Central memory CD8-positive, alpha-beta T cell (primary cell): ENCODE results near the gene CCDC102B.

Experiments
- ATAC-seq: fragments of 150-1000 bp; cut with Tn5 transposase; replicated peaks from 2 replicates; pipeline ENCODE4 v1.10.0; 2022; ENCODE audit warnings: mild to moderate bottlenecking, moderate FRiP score, moderate number of reproducible peaks; ENCODE audit not compliant: poor library complexity, severe bottlenecking; ENCODE audit errors: extremely low read depth
- DNase-seq, 2 donors: peaks; one replicate each; pipeline ENCODE4 v3.0.0; 2021; ENCODE audit warnings: low spot score in 2 of 2
- H3K27ac Mint-ChIP-seq: one replicate; pipeline ENCODE4 v1.8.0; 2022; ENCODE audit warnings: low read depth, mild to moderate bottlenecking, moderate library complexity, mixed read lengths
- H3K27me3 Mint-ChIP-seq: one replicate; pipeline ENCODE4 v1.8.0; 2022; ENCODE audit warnings: mixed read lengths
- H3K36me3 Mint-ChIP-seq: one replicate; pipeline ENCODE4 v1.8.0; 2022; ENCODE audit warnings: mild to moderate bottlenecking, moderate library complexity, mixed read lengths; ENCODE audit not compliant: insufficient read depth
- H3K4me1 Mint-ChIP-seq: one replicate; pipeline ENCODE4 v1.8.0; 2022; ENCODE audit warnings: mixed read lengths
- H3K4me3 Mint-ChIP-seq: one replicate; pipeline ENCODE4 v1.8.0; 2022; ENCODE audit warnings: mild to moderate bottlenecking, moderate library complexity, mixed read lengths
- H3K9me3 Mint-ChIP-seq: one replicate; pipeline ENCODE4 v1.8.0; 2022; ENCODE audit warnings: mixed read lengths

Gene CCDC102B

DNA sequence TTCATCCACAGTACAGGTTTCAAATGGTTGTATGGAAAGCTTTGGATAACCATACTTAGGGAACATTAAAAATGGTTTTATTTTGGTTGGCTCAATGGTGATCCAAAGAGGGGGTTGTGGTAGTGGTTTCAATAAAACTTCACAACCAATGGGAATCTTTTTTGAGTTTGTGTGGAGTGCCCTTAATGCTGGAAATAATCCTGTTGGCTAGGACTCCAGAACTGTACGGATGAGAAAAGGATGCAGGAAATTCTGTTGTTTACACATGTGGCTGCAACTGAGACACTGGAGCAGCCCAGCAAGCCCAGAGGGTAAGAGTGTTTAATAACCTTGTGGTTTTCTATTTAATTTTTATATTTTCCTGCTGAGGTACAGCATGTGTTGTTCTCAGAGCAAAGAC, at the start of gene CCDC102B:
CCDC102B (plus strand) TSS at position 210 of the 400 bp plus-strand sequence. CDS start 38,684 bp downstream, outside the sequence.
- DNase-seq, result no peak

DNA sequence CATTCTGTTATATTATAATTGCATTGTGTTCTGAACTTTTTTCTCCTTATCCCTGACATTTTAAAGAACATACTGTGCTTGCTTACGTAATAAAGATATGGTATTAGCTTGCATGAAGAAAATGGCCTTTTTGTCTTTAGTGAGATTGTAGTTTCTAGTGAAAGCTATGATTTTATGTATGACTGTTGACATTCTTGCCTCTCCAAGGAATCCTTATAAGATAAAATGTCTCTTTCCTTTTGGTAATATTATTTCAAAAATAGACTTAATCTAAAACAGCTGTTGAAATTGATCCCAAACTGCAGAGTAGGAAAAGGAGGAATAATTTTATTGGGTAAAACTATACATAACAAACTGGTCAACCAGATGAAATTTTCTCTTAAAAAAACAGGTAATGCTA, 40.8 kb upstream of the CCDC102B start:
- H3K4me3 Mint-ChIP-seq, result no peak overlapping the region
- ATAC-seq (no peak), DNase-seq (no peak)
- no peak overlapping the region for H3K27ac Mint-ChIP-seq
- peaks cover 5% of the 10 kb centered on the region for H3K9me3 Mint-ChIP-seq
- H3K4me1 Mint-ChIP-seq, result no peaks in the 10 kb centered on the region
- H3K36me3 Mint-ChIP-seq, result no peaks in the 10 kb centered on the region
- H3K27me3 Mint-ChIP-seq, result no peaks in the 10 kb centered on the region

More for the DNA sequence above, at the start of gene CCDC102B:
- Mint-ChIP-seq H3K4me3 (no peak within 1 kb of the TSS), H3K27me3 (no peaks in the 10 kb centered on the region), H3K36me3 (no peaks in the 10 kb centered on the region), H3K4me1 (no peaks in the 10 kb centered on the region), H3K9me3 (no peaks in the 10 kb centered on the region), H3K27ac (no peak within 1 kb of the TSS)
- no peak for ATAC-seq

DNA sequence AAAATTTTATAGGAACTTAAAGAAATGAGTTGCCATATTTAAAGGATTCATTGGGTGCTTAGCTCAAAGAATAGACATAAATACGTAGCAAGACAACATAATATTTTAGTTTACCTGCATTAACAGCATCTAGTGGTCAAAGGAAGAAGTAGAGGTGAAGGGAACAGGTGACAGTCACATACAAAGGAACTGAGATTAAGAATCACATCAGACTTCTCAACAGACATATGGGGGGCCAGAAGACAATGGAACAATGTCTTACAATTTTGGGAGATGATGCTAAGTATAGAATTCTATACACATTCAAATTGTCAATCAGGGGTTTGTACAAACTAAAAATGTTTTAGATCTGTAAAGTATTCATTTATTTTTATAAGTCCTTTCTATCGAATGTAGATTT, 38.6 kb upstream of the CCDC102B start:
- H3K4me1 Mint-ChIP-seq, result no peaks in the 10 kb centered on the region
- no peak overlapping the region for H3K27ac Mint-ChIP-seq
- peaks cover 2% of the 10 kb centered on the region for H3K36me3 Mint-ChIP-seq
- H3K27me3 Mint-ChIP-seq, result no peaks in the 10 kb centered on the region
- peaks cover 5% of the 10 kb centered on the region for H3K9me3 Mint-ChIP-seq
- ATAC-seq (no peak), DNase-seq (no peak)
- H3K4me3 Mint-ChIP-seq, result no peak overlapping the region

DNA sequence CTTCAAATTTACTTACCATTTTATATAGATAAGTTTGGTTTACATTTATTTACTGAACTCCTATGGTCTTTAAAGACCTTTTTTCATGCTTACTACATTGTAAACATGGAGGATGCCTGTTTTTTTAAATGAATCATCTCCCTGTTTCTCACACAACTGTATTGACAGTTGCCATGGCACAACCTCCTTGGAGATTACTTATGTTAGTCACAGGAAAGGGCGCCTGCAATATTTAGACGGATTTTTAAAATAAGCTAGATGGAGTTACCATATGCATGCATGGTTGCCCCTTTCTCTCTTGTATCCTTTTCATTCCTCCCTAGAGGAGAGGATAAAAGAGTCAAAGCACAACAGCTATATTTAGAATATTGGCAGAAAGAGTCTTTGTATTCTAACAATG, 34.8 kb upstream of the CCDC102B start:
- Mint-ChIP-seq H3K27me3 (no peaks in the 10 kb centered on the region), H3K4me1 (no peaks in the 10 kb centered on the region), H3K27ac (no peak overlapping the region), H3K4me3 (no peak overlapping the region), H3K9me3 (peaks cover 5% of the 10 kb centered on the region), H3K36me3 (peaks cover 2% of the 10 kb centered on the region)
- DNase-seq (no peak), ATAC-seq (no peak)

DNA sequence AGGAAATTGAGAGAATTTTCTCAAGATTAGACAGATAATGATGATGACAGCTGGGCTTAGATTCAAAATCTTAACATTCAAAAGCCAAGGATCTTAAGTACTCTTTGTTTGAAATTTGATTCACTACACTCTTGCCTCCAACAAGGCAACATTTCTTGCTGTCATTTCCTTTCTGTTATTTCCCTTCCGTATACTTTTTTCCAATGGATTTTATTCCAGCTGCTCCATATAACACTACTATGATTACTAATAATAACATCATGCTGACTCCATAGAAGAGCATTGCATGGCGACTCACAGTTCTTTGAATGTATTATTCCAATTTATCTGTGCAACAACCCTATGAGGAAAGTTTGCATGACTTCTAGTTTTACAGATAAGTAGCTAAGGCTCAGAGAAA, 33.9 kb upstream of the CCDC102B start:
- no peak for ATAC-seq
- Mint-ChIP-seq H3K9me3 (peaks cover 5% of the 10 kb centered on the region), H3K36me3 (peaks cover 2% of the 10 kb centered on the region), H3K27ac (no peak overlapping the region), H3K27me3 (no peaks in the 10 kb centered on the region), H3K4me3 (no peak overlapping the region), H3K4me1 (no peaks in the 10 kb centered on the region)
- no peak for DNase-seq

DNA sequence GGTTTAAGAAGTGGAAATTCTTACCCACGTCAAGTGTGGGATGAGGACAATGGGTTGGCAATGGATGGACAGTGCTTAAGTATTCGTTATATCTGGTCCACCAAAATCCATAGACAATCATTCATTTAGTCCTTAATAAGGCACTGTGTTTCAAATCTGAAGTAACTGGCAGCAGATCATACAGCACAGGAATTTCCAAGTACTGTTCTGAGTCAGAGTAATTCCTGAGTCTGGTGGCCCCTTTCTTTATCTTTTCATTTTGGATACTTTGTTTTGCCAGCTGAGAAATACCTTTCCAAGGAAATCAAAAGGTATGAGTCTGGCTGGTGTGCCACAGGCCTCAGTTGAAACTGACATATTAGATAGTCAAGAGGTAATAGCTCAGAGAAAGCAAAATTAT, 31.4 kb upstream of the CCDC102B start:
- Mint-ChIP-seq H3K27ac (no peak overlapping the region), H3K27me3 (no peaks in the 10 kb centered on the region), H3K36me3 (peaks cover 2% of the 10 kb centered on the region), H3K4me1 (no peaks in the 10 kb centered on the region), H3K9me3 (peaks cover 6% of the 10 kb centered on the region), H3K4me3 (no peak overlapping the region)
- DNase-seq (no peak), ATAC-seq (no peak)

DNA sequence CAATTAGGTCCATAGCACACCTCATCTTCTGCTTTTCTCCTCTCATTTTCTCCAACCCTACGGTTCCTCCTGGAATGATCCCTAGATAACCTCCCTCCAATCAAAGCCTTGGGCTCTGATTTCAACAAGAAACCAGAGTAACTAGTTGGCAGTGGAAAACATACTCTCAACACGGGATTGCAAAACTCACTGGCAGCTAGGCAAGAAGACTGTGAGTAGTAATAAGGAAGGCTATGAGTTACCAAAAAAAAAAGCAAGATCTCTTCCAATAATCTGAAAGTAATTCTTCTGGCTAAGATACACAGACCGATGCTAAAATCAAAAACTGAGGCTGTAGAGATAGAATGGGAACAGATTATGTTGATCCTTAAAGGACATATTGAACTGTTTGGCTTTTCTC, 28.4 kb upstream of the CCDC102B start:
- Mint-ChIP-seq H3K36me3 (no peaks in the 10 kb centered on the region), H3K27ac (no peak overlapping the region), H3K9me3 (peaks cover 6% of the 10 kb centered on the region), H3K27me3 (no peaks in the 10 kb centered on the region), H3K4me1 (no peaks in the 10 kb centered on the region), H3K4me3 (no peak overlapping the region)
- no peak for DNase-seq
- no peak for ATAC-seq

DNA sequence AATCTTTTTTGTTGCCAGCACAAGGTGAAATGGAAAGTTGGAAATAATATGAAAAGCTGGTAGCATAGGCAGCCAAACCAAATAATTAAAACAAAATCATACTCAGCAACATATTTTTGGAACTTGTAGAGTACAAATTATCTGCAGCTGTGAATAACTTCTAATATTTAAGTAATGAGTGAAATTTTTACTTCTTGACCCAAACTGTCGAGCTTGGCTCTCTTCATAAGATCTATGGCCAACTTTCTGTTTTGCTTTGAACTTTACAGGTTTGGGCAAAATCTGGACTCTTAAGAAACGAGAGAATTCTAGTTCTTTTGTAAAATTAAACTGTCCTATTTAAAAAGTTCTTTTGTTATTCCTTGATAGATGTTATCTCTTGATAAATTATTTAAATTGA, 25.6 kb upstream of the CCDC102B start:
- DNase-seq, result no peak
- no peak overlapping the region for H3K4me3 Mint-ChIP-seq
- H3K9me3 Mint-ChIP-seq, result peaks cover 6% of the 10 kb centered on the region
- ATAC-seq, result no peak
- H3K27me3 Mint-ChIP-seq, result no peaks in the 10 kb centered on the region
- no peak overlapping the region for H3K27ac Mint-ChIP-seq
- H3K4me1 Mint-ChIP-seq, result no peaks in the 10 kb centered on the region
- H3K36me3 Mint-ChIP-seq, result no peaks in the 10 kb centered on the region

DNA sequence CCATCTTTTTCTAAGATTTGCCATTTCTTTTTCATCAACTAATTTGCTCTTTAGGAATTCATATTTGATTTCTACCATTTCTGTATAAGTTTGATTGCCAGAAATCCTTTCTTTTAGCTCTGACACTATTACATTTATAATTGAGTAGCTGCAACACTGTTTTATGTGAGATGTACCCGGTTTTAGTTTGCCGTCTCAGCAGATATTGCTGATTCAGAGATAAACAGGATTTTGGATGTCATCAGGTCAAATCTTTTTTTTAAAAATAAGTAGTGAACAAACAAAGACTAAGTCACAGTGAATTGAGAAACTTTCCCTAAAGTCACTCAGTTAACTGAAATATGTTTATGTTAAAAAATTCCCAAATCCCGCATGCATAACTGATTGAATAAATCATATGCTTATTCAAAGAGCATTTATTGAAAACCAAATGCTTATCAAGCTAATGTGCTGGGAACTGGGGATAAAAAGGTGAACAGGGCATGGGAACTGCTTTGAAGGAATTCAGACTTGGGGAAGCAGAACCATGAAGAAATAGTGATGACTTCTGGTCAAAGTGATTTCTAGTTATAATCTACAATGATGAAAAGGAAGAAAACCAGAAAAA, 19.5 kb upstream of the CCDC102B start:
- no peaks in the 10 kb centered on the region for H3K9me3 Mint-ChIP-seq
- DNase-seq (no peak), ATAC-seq (no peak)
- no peaks in the 10 kb centered on the region for H3K36me3 Mint-ChIP-seq
- H3K27me3 Mint-ChIP-seq, result no peaks in the 10 kb centered on the region
- no peak overlapping the region for H3K4me3 Mint-ChIP-seq
- H3K27ac Mint-ChIP-seq, result no peak overlapping the region
- no peaks in the 10 kb centered on the region for H3K4me1 Mint-ChIP-seq

DNA sequence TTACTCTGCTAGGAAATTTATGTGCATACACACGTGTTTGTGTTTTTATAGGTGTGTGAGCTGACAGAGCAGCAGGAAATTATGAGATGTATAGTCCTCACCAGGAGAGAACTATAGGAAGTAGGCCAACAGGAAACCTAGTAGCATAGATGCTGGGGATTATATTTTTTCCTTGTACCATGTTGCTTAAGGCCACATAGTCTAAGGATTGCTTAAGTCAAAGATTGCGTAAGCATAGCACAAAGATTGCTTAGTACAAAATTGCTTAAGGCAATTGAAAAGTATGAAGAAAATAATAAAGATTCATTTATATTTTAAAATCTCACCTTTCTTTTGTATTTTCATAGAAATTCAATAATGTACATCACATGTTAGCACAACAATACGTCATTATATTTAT, 18.7 kb upstream of the CCDC102B start:
- H3K27me3 Mint-ChIP-seq, result no peaks in the 10 kb centered on the region
- no peak overlapping the region for H3K27ac Mint-ChIP-seq
- ATAC-seq (no peak), DNase-seq (no peak)
- no peaks in the 10 kb centered on the region for H3K36me3 Mint-ChIP-seq
- H3K4me1 Mint-ChIP-seq, result no peaks in the 10 kb centered on the region
- no peaks in the 10 kb centered on the region for H3K9me3 Mint-ChIP-seq
- no peak overlapping the region for H3K4me3 Mint-ChIP-seq

DNA sequence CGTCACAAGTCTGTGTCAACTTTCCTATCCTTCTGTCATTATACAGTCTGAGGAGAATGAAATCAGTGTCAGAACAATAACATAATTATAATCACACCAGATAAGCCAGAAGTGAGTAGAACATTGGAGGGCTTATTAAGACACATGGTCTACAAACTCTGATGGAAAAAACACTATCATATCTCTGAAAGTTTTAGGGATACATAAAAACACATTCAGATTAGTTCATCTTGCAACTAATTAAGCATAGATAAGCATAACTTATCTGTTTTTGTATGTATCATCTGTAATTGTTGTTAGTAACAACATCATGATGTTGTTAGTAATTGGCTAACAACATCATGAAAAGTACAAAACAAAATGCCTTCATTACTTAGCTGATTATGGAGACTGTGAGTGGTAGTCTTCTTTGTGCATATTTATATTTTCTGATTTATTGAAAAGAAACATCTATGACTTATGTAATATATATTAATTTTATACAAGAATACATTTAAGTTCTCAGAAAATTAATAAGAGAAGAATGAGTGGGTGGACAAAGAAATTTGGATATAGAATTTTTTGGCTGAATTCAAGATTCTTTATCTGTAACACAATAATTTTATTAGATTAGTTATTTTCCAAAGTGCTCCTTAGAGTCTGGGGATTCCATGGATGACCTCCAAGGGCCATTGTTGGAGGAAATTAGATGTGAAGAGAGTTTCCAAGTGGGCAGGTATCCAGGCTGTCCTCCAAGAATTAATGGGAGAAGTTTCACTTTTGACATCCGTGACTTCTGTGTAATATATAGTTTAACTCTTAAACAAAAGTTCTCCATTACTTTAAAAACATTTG, 16.9 kb upstream of the CCDC102B start:
- ATAC-seq, result no peak
- Mint-ChIP-seq H3K9me3 (no peaks in the 10 kb centered on the region), H3K27ac (no peak overlapping the region), H3K4me1 (no peaks in the 10 kb centered on the region), H3K27me3 (no peaks in the 10 kb centered on the region), H3K4me3 (no peak overlapping the region), H3K36me3 (no peaks in the 10 kb centered on the region)
- no peak for DNase-seq

DNA sequence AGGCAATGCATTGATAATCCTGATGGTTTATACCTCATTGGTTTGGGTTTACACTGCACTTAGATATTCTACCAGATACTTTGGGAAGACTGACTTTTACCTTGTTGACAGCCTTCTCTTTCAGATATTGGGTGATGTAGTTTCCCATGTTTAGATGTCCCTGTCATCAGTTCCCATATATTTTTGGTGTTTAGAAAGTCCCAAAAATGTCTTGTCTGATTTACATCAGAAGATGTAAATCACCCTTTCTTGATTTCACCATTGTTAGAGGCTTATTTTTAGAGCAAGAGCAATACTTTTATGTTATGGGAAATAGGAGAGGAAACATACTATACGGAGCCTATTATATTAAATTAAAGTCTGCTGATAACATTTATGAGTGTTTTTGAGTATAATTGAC, 14.4 kb upstream of the CCDC102B start:
- H3K9me3 Mint-ChIP-seq, result no peaks in the 10 kb centered on the region
- DNase-seq (no peak), ATAC-seq (no peak)
- H3K27ac Mint-ChIP-seq, result no peak overlapping the region
- no peak overlapping the region for H3K4me3 Mint-ChIP-seq
- no peaks in the 10 kb centered on the region for H3K4me1 Mint-ChIP-seq
- H3K36me3 Mint-ChIP-seq, result no peaks in the 10 kb centered on the region
- H3K27me3 Mint-ChIP-seq, result no peaks in the 10 kb centered on the region

DNA sequence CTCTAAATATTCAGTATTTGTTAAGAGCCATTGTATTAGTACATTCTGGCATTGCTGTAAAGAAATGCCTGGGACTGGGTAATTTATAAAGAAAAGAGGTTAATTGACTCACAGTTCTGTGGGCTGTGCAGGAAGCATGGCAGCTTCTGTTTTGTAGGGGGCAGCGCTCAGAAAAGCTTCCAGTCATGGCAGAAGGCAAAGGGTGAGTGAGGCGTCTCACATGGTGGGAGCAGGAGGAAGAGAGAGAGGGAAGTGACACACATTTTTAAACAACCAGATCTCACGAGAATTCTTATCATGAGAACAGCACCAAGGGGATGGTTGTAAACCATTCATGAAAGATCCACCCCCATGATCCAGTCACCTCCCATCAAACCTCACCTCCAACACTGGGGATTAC, 13.8 kb upstream of the CCDC102B start:
- Mint-ChIP-seq H3K27me3 (no peaks in the 10 kb centered on the region), H3K9me3 (no peaks in the 10 kb centered on the region), H3K4me3 (no peak overlapping the region), H3K36me3 (no peaks in the 10 kb centered on the region), H3K4me1 (no peaks in the 10 kb centered on the region), H3K27ac (no peak overlapping the region)
- no peak for DNase-seq
- ATAC-seq, result no peak
